ENCODE measurements around the gene HELZ. TPM values are rescaled to one million over a fixed set of nuclear protein-coding genes. Genes with fewer than 3 reads are reported as not detected.

The HELZ gene
- total and polyA plus RNA-seq, 4 donors = 3.8 to 69.2 (median 25.7) TPM

- Histone ChIP-seq H3K27ac (ENCODE audit: low read depth in 1 of 2, low read length in 2 of 2) (no peak overlapping the region), H3K27me3 (ENCODE audit: control insufficient read depth in 4 of 4, insufficient read depth in 4 of 4, low read length in 3 of 4) (no peaks in the 10 kb centered on the region), H3K9ac (ENCODE audit: low read depth in 1 of 2, low read length in 2 of 2) (no peak overlapping the region), H3K4me3 (ENCODE audit: low read depth in 1 of 3, low read length in 3 of 3) (no peak overlapping the region), H3K36me3 (ENCODE audit: control insufficient read depth in 4 of 4, insufficient read depth in 3 of 4, low read depth in 1 of 4, low read length in 3 of 4) (no peaks in the 10 kb centered on the region), H3K9me3 (ENCODE audit: control insufficient read depth in 4 of 4, low read length in 3 of 4) (peaks cover 3 to 14% (median 4%) of the 10 kb centered on the region in 4 donors), H3K4me1 (ENCODE audit: control insufficient read depth in 4 of 4, insufficient read depth in 4 of 4, low read length in 3 of 4) (no peaks in the 10 kb centered on the region)
- no peak for TF ChIP-seq JUND (IDR thresholded peaks at IDR 0.05)
- TF ChIP-seq MAX (IDR thresholded peaks at IDR 0.05) = no peak
- TF ChIP-seq HNF4A (conservative IDR thresholded peaks at IDR 0.05) = no peak
- TF ChIP-seq, protein P1, sequence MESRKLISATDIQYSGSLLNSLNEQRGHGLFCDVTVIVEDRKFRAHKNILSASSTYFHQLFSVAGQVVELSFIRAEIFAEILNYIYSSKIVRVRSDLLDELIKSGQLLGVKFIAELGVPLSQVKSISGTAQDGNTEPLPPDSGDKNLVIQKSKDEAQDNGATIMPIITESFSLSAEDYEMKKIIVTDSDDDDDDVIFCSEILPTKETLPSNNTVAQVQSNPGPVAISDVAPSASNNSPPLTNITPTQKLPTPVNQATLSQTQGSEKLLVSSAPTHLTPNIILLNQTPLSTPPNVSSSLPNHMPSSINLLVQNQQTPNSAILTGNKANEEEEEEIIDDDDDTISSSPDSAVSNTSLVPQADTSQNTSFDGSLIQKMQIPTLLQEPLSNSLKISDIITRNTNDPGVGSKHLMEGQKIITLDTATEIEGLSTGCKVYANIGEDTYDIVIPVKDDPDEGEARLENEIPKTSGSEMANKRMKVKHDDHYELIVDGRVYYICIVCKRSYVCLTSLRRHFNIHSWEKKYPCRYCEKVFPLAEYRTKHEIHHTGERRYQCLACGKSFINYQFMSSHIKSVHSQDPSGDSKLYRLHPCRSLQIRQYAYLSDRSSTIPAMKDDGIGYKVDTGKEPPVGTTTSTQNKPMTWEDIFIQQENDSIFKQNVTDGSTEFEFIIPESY (IDR thresholded peaks at IDR 0.05) = no peak
- no peak for TF ChIP-seq GABPA (IDR thresholded peaks at IDR 0.05 in 1 of 2, conservative IDR thresholded peaks at IDR 0.05 in 1 of 2)
- no peak for TF ChIP-seq CTCF (IDR thresholded peaks at IDR 0.05; ENCODE audit: low read depth, low read length, missing input control)
- no peak for TF ChIP-seq FOXA2 (IDR thresholded peaks at IDR 0.05)
- TF ChIP-seq ATF3 (IDR thresholded peaks at IDR 0.05) = no peak
- TF ChIP-seq REST (IDR thresholded peaks at IDR 0.05) = no peak
- no peak for TF ChIP-seq RAD21 (IDR thresholded peaks at IDR 0.05)
- TF ChIP-seq TAF1 (conservative IDR thresholded peaks at IDR 0.05) = no peak
- no peak for TF ChIP-seq NR2F2 (IDR thresholded peaks at IDR 0.05)
- no peak for TF ChIP-seq EGR1 (IDR thresholded peaks at IDR 0.05; ENCODE audit: low read depth in 2 of 2)
- TF ChIP-seq FOXA1 (IDR thresholded peaks at IDR 0.05) = no peak
- no peak for TF ChIP-seq SP1 (IDR thresholded peaks at IDR 0.05)
- TF ChIP-seq RXRA (IDR thresholded peaks at IDR 0.05) = no peak
- no peak for TF ChIP-seq YY1 (IDR thresholded peaks at IDR 0.05)
- TF ChIP-seq HNF4G (IDR thresholded peaks at IDR 0.05) = no peak
- no peak for DNase-seq (ENCODE audit: low spot score)
- 91% methylated on average over 6 of the region's 6 CpGs for WGBS
Measured at GRCh38 chr17:67050471-67051154, 194.4 kb downstream of the HELZ start.
